K562 (cell line): ENCODE data around the gene WASL. TPM values are rescaled to one million over a fixed set of nuclear protein-coding genes. Genes with fewer than 3 reads are reported as not detected.

Source experiments
- CAMTA2 ChIP-seq: fragments of 250-450 bp; sonication (Bioruptor Pico); conservative IDR thresholded peaks from 2 replicates; pipeline ENCODE4 v1.5.1; 2022
- FOXP1 ChIP-seq: sonication (generic); formaldehyde crosslinking; IDR thresholded peaks from 2 replicates; pipeline ENCODE4 v1.8.0; 2022; ENCODE audit warnings: mild to moderate bottlenecking, missing genetic modification reagents
- FOXP4 ChIP-seq: sonication (generic); formaldehyde crosslinking; IDR thresholded peaks from 2 replicates; pipeline ENCODE4 v1.8.0; 2022; ENCODE audit warnings: mild to moderate bottlenecking, missing genetic modification reagents, borderline replicate concordance
- GATAD2A ChIP-seq: fragments of 450-650 bp; IDR thresholded peaks from 2 replicates; pipeline ENCODE4 v1.6.1; 2017
- HDAC3 ChIP-seq: fragments of 450-650 bp; IDR thresholded peaks from 2 replicates; pipeline ENCODE4 v1.6.1; 2018; ENCODE audit warnings: borderline replicate concordance, mild to moderate bottlenecking, moderate library complexity; ENCODE audit not compliant: partially characterized antibody
- PHTF2 ChIP-seq: fragments of 250-450 bp; sonication (Bioruptor Pico); IDR thresholded peaks from 2 replicates; pipeline ENCODE4 v1.5.0; 2021; ENCODE audit warnings: mild to moderate bottlenecking
- SIN3A ChIP-seq, 2 experiments: fragments of 150-350 bp in 1 of 2; IDR thresholded peaks; 2 replicates each; pipeline ENCODE4 v1.6.1; 2011 to 2016; ENCODE audit warnings: borderline replicate concordance in 2 of 2, low read depth in 2 of 2, low read length in 2 of 2, mild to moderate bottlenecking in 2 of 2, moderate library complexity in 2 of 2; ENCODE audit not compliant: control insufficient read depth in 1 of 2
- SRSF1 ChIP-seq: fragments of 200-400 bp; formaldehyde crosslinking; IDR thresholded peaks from 2 replicates; pipeline ENCODE4 v1.6.1; 2017; ENCODE audit warnings: mild to moderate bottlenecking, low read depth, low read length, moderate library complexity
- SRSF7 ChIP-seq: fragments of 200-400 bp; formaldehyde crosslinking; optimal IDR thresholded peaks from 2 replicates; pipeline ENCODE3; 2017; ENCODE audit warnings: mild to moderate bottlenecking, low read depth, low read length
- TARDBP ChIP-seq: fragments of 450-650 bp; IDR thresholded peaks from 2 replicates; pipeline ENCODE4 v1.6.1; 2016
- VEZF1 ChIP-seq: fragments of 200-800 bp; sonication (Bioruptor generic); IDR thresholded peaks from 2 replicates; pipeline ENCODE4 v1.6.1; 2017; ENCODE audit warnings: missing genetic modification characterization, missing compliant biosample characterization
- ZFP30 ChIP-seq: fragments of 250-450 bp; sonication (Bioruptor Pico); IDR thresholded peaks from 2 replicates; pipeline ENCODE4 v1.8.0; 2022; ENCODE audit warnings: moderate library complexity, mild to moderate bottlenecking, inconsistent platforms, borderline replicate concordance
- ZHX1 ChIP-seq: fragments of 150-350 bp; conservative IDR thresholded peaks from 2 replicates; pipeline ENCODE4 v1.6.1; 2014; ENCODE audit warnings: low read length
- ZNF408 ChIP-seq: fragments of 250-450 bp; sonication (Bioruptor Pico); IDR thresholded peaks from 2 replicates; pipeline ENCODE4 v1.4.0; 2020; ENCODE audit warnings: low read depth, mild to moderate bottlenecking, moderate library complexity
- ZNF507 ChIP-seq: conservative IDR thresholded peaks from 2 replicates; pipeline ENCODE4 v1.6.1; 2017; ENCODE audit warnings: missing genetic modification characterization, missing compliant biosample characterization
- ZNF561 ChIP-seq: fragments of 450-650 bp; formaldehyde crosslinking; conservative IDR thresholded peaks from 2 replicates; pipeline ENCODE4 v1.4.0; 2020; ENCODE audit warnings: mild to moderate bottlenecking, moderate library complexity
- ZNF699 ChIP-seq: fragments of 250-450 bp; sonication (Bioruptor Pico); IDR thresholded peaks from 2 replicates; pipeline ENCODE4 v1.8.0; 2021; ENCODE audit warnings: mild to moderate bottlenecking, moderate library complexity; ENCODE audit not compliant: insufficient replicate concordance
- polyA plus RNA-seq, 8 experiments: library from polyadenylated mRNA; depleted of rRNA in 4 of 8; stranded (reverse) in 5 of 8; unstranded in 3 of 8; fragments of >200 nt; fragmentation: Nextera tagmentation in 2 of 8; fragmentation: Illumina TruSeq in 1 of 8; extraction: Ambion mirVana in 2 of 8; extraction: Trizol in 1 of 8; gene quantifications; 2 replicates each; pipeline versions ENCODE4 v1.2.1 to v1.2.3, GENCODE V29; 2011 to 2014; ENCODE audit warnings: inconsistent platforms in 1 of 8, missing spikeins in 1 of 8
- total RNA-seq, 7 experiments: library from RNA; depleted of rRNA in 6 of 7; stranded (reverse); fragments of >200 nt in 6 of 7; fragmentation: Illumina TruSeq in 2 of 7; extraction: Trizol in 2 of 7; gene quantifications; 2 replicates each; pipeline versions ENCODE4 v1.2.1 to v1.2.3, GENCODE V29; 2011 to 2021; ENCODE audit warnings: low replicate concordance in 1 of 7

Gene WASL
- total and polyA plus RNA-seq, 9 of the 15 experiments (the other 6 are each of a cell fraction or from before 2014, with no cell fraction given), result 3.2 to 13.9 (median 8.3) TPM

- TF ChIP-seq ZHX1 (no peak), FOXP4 (CRISPR knock-in tag) (no peak), HDAC3 (no peak), SRSF1 (no peak), ZNF507 (tag) (no peak), TARDBP (no peak), GATAD2A (no peak), ZNF699 (CRISPR knock-in tag) (no peak), ZNF561 (CRISPR knock-in tag) (no peak), VEZF1 (CRISPR knock-in tag) (0 out of 2 replicates have a peak, but pooled peaks have one; percentile 34), CAMTA2 (CRISPR knock-in tag) (no peak), SRSF7 (no peak), ZNF408 (CRISPR knock-in tag) (no peak), FOXP1 (no peak), SIN3A (IDR thresholded peaks at IDR 0.05; ENCODE audit: borderline replicate concordance in 2 of 2, control insufficient read depth in 1 of 2, low read depth in 2 of 2, low read length in 2 of 2) (no peak), PHTF2 (CRISPR knock-in tag) (no peak), ZFP30 (CRISPR knock-in tag) (no peak)
These were observed 105.0 kb downstream of the WASL start (continued) for GRCh38 chr7:123643495-123644441.
